Suprapubic skin (tissue), 4 donors: ENCODE measurements around the gene ADARB1. TPM values are rescaled to one million over a fixed set of nuclear protein-coding genes. Genes with fewer than 3 reads are reported as not detected.
A peak's percentile ranks its signal among the peaks of the same experiment; 100 is the strongest.

Experiments used
- DNase-seq, 2 donors: peaks; one replicate each; pipeline ENCODE4 v3.0.0-alpha.2; 2019; ENCODE audit warnings: low spot score in 2 of 2
- H3K27ac ChIP-seq: fragments of 200-600 bp; sonication (generic); one replicate; pipeline ENCODE4 v1.5.1; 2019
- H3K27me3 ChIP-seq: fragments of 200-600 bp; sonication (generic); one replicate; pipeline ENCODE4 v1.5.1; 2019
- H3K36me3 ChIP-seq: fragments of 200-600 bp; sonication (generic); one replicate; pipeline ENCODE4 v1.5.1; 2019
- H3K4me1 ChIP-seq: fragments of 200-600 bp; sonication (generic); one replicate; pipeline ENCODE4 v1.5.1; 2019
- H3K4me3 ChIP-seq: fragments of 200-600 bp; sonication (generic); one replicate; pipeline ENCODE4 v1.5.1; 2019; ENCODE audit warnings: mild to moderate bottlenecking
- H3K9me3 ChIP-seq: fragments of 200-600 bp; sonication (generic); one replicate; pipeline ENCODE4 v1.5.1; 2019
- CTCF ChIP-seq, 2 donors: fragments of 200-600 bp in 1 of 2; fragments of 450-650 bp in 1 of 2; sonication (generic) in 1 of 2; IDR thresholded peaks; one replicate each; pipeline ENCODE4 v1.5.1; 2016 to 2019; ENCODE audit warnings: antibody characterized with exemption in 2 of 2, mild to moderate bottlenecking in 1 of 2, moderate library complexity in 1 of 2
- EP300 ChIP-seq: sonication (generic); formaldehyde crosslinking; IDR thresholded peaks from one replicate; pipeline ENCODE4 v1.6.1; 2017; ENCODE audit warnings: antibody characterized with exemption
- POLR2A ChIP-seq, 2 donors: fragments of 450-650 bp; IDR thresholded peaks; one replicate each; pipeline ENCODE4 v1.6.1; 2017; ENCODE audit warnings: antibody characterized with exemption in 2 of 2, mild to moderate bottlenecking in 2 of 2, moderate library complexity in 2 of 2
- POLR2AphosphoS5 ChIP-seq, 3 donors: sonication (generic); formaldehyde crosslinking; IDR thresholded peaks; one replicate each; pipeline ENCODE4 v1.6.1; 2017; ENCODE audit warnings: antibody characterized with exemption in 3 of 3
- WGBS: methylation state at CpG from one replicate; pipeline ENCODE4 v1.1.5; 2018; 5-methylcytosine and 5-hydroxymethylcytosine counted together
- total RNA-seq, 4 donors: library from RNA; depleted of rRNA; stranded (reverse); fragments of >200 nt; gene quantifications; one replicate each; pipeline ENCODE4 v1.1.0, GENCODE V29; 2016

ADARB1 gene
- total RNA-seq, 4 donors from 2014 or later: 13.2 to 23.6 (median 20.3) TPM

GRCh38 chr21:45102391-45102932, 28.1 kb downstream of the ADARB1 start:
- DNase-seq: no peak
- Histone ChIP-seq H3K4me3 (no peak overlapping the region), H3K36me3 (no peaks in the 10 kb centered on the region), H3K9me3 (no peaks in the 10 kb centered on the region), H3K27ac (peak overlapping the region; percentile 47), H3K4me1 (peaks cover 41% of the 10 kb centered on the region), H3K27me3 (no peaks in the 10 kb centered on the region)
- 0% methylated on average over 1 of the region's 2 CpGs for WGBS
- TF ChIP-seq EP300 (no peak), POLR2AphosphoS5 (IDR thresholded peaks at IDR 0.05) (no peak), CTCF (IDR thresholded peaks at IDR 0.05) (peak in 1 of 2 donors; percentile 31)

DNA sequence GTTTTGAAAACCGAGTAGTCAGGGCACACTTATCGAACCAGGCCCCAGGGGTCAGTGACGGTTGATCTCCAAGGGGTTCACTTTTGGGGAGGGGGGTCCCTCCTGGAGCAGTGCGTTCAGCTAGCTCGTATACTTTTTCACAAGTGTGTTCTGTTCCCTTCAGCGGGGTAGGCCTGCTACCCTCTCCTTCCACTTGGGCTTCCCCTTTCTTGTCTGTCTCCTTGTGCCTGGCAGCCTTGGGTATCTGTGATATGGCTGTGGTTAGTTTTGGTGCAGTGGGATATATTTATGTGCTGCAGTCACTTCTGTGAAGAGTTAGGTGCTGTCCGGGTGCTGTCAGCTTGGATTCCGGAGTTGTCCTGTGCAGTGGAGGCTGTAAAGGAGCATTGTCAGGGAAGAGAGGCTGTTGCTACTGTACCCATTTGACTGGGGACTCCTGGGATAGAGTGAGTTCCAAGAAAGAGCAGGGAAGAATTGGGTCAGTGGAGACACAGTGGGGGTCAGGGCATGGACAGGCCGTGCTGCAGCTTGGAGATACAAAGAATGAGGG, 29.7 kb downstream of the ADARB1 start:
- Histone ChIP-seq H3K4me3 (no peak overlapping the region), H3K27ac (no peak overlapping the region), H3K27me3 (no peaks in the 10 kb centered on the region), H3K36me3 (no peaks in the 10 kb centered on the region), H3K4me1 (peaks cover 37% of the 10 kb centered on the region), H3K9me3 (no peaks in the 10 kb centered on the region)
- no peak for DNase-seq
- TF ChIP-seq CTCF (IDR thresholded peaks at IDR 0.05) (no peak), POLR2AphosphoS5 (IDR thresholded peaks at IDR 0.05) (no peak), EP300 (no peak), POLR2A (IDR thresholded peaks at IDR 0.05) (no peak)
- 72% methylated on average over 9 of the region's 9 CpGs for WGBS

DNA sequence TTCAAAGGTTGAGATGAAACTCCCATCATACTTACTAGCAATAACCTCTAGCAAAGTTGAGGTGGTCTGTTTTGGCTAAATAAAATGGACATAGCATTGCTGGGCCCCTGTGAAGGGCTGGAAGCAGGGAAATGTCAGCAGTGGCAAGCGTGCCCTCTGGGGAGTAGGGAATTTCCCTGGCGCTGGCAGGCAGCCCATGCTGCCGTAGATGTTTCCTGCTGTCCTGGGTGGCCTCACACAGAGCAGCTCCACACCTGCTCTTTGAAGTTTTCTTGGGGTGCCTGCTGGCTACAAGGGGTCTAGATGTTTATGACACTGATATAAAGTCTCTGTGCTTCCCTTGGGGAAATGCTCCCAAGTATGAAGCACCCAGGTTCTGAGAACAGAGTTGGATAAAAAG, 30.2 kb downstream of the ADARB1 start:
- Histone ChIP-seq H3K4me1 (peaks cover 42% of the 10 kb centered on the region), H3K27ac (no peak overlapping the region), H3K27me3 (no peaks in the 10 kb centered on the region), H3K36me3 (no peaks in the 10 kb centered on the region), H3K9me3 (no peaks in the 10 kb centered on the region), H3K4me3 (no peak overlapping the region)
- TF ChIP-seq POLR2AphosphoS5 (IDR thresholded peaks at IDR 0.05) (no peak), EP300 (no peak), CTCF (IDR thresholded peaks at IDR 0.05) (no peak), POLR2A (IDR thresholded peaks at IDR 0.05) (no peak)
- 11% methylated on average over 3 of the region's 3 CpGs for WGBS
- DNase-seq: no peak

DNA sequence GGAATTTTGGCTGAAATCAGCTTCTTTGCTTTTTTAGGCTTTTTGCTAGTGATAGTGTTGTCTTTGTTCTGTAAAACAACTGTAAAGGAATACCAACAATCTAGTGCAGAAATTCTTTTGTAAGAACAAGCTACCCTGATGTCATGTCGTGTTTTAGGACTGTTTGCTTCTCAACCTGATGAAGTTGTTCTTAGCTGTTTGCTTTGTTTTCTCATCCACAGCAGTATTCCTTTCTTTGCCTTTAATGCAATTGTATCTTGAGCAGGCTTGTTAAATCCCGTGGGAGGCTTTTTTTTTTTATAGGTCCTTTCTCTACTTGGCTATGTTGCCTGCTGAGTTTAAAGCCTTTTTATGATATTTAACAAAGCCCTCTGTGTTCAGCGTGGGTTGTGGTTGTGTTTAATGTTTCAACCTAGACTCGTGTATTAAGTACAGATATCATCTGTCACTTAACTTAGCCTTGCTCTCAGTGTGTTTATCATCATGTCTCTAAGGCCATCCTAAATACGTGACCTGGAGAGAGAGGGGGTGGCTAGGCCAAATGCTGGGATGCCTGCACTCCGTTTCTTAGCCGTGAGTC, 31.6 kb downstream of the ADARB1 start:
- no peak for DNase-seq
- H3K27ac ChIP-seq: no peak overlapping the region
- no peaks in the 10 kb centered on the region for H3K9me3 ChIP-seq
- peaks cover 53% of the 10 kb centered on the region for H3K4me1 ChIP-seq
- H3K27me3 ChIP-seq: no peaks in the 10 kb centered on the region
- no peak for TF ChIP-seq POLR2AphosphoS5 (IDR thresholded peaks at IDR 0.05)
- no peaks in the 10 kb centered on the region for H3K36me3 ChIP-seq
- H3K4me3 ChIP-seq: no peak overlapping the region
- whole genome bisulfite sequencing: 68% methylated on average over 7 of the region's 7 CpGs

DNA sequence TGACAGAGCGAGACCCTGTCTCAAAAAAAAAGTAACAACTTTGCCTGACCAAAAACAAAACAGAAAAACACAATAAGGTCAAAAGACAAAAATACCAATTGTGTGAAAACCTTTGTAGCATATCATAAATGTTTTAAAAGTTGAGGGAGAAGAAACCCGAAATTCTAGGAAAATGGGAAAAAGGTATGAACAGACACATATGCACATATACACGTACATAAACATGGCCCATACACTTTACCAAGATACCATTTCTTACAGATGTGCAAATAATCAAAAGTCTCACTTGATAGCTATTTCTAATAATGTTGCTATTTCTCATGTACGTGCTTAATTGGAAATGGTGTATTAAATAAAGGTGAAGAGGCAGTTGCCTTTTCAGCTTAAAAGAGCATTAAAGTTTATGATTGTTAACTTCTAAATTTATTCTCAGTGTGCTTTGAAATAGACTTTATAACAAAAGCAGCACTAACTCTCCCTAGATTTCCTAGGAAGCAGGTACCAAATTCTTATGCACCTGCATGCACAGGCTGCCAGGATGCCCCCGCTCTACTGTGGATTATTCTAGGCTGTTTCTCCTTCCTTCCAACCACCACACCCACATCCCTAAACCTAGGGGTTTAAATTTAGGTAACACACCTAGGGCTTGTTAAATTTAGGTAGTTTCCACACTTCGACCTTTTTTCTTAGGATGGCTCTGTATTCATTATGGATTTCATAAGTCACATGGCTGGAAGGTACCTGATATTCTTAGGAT, 33.8 kb downstream of the ADARB1 start:
- Histone ChIP-seq H3K27me3 (no peaks in the 10 kb centered on the region), H3K9me3 (no peaks in the 10 kb centered on the region), H3K27ac (no peak overlapping the region), H3K36me3 (no peaks in the 10 kb centered on the region), H3K4me1 (peaks cover 43% of the 10 kb centered on the region), H3K4me3 (no peak overlapping the region)
- WGBS: 93% methylated on average over 6 of the region's 6 CpGs
- TF ChIP-seq EP300: no peak
- no peak for TF ChIP-seq POLR2A (IDR thresholded peaks at IDR 0.05)
- TF ChIP-seq POLR2AphosphoS5 (IDR thresholded peaks at IDR 0.05): no peak
- TF ChIP-seq CTCF (IDR thresholded peaks at IDR 0.05): no peak
- no peak for DNase-seq
